Measurements from ENCODE around the gene PGAP2.

- TF ChIP-seq CTCF (conservative IDR thresholded peaks at IDR 0.05; ENCODE audit: low read depth in 2 of 2) (no peak), POLR2AphosphoS5 (IDR thresholded peaks at IDR 0.05; ENCODE audit: low read depth) (no peak), ZNF462 (CRISPR knock-in tag; IDR thresholded peaks at IDR 0.05) (no peak), REST (IDR thresholded peaks at IDR 0.05; ENCODE audit: unreplicated experiment) (no peak), EZH2 (IDR thresholded peaks at IDR 0.05; ENCODE audit: low read depth, unreplicated experiment) (no peak), ETS1 (IDR thresholded peaks at IDR 0.05) (no peak), EZH2phosphoT487 (IDR thresholded peaks at IDR 0.05; ENCODE audit: unreplicated experiment) (no peak), JUNB (IDR thresholded peaks at IDR 0.05; ENCODE audit: unreplicated experiment) (no peak), ZNF114 (CRISPR knock-in tag; IDR thresholded peaks at IDR 0.05) (no peak), CREB1 (CRISPR knock-in tag; IDR thresholded peaks at IDR 0.05; ENCODE audit: low read depth) (no peak), NANOG (IDR thresholded peaks at IDR 0.05; ENCODE audit: borderline replicate concordance) (no peak), STAT1 (IDR thresholded peaks at IDR 0.05; ENCODE audit: unreplicated experiment) (no peak)
These were observed 25.4 kb upstream of the PGAP2 start for GRCh38 chr11:3782963-3783362.
